Activated naive CD4-positive, alpha-beta T cell treated with anti-CD3 and anti-CD28 coated beads, Interleukin-2, amount 50 U/mL, for 16 hours (primary cell): ENCODE data around the gene PRKCE.
"Not testable (repeated sequence)": the region's sequence is repeated elsewhere in the genome, so short reads cannot be mapped to it uniquely, and the experiment has no call there.

ENCODE experiments used
- DNase-seq: peaks from one replicate; pipeline ENCODE4 v3.0.0-alpha.2; 2020

PRKCE gene

GRCh38 chr2:45844796-45845457 lies 193.5 kb downstream of the PRKCE start:
- no peak for DNase-seq

GRCh38 chr2:45845566-45845965 lies 194.1 kb downstream of the PRKCE start:
- DNase-seq = no peak

GRCh38 chr2:45849491-45850283 lies 198.2 kb downstream of the PRKCE start:
- no peak for DNase-seq

GRCh38 chr2:45850558-45850957 lies 199.1 kb downstream of the PRKCE start:
- no peak for DNase-seq

- no peak for DNase-seq
Measured at GRCh38 chr2:45851111-45851510, 199.6 kb downstream of the PRKCE start.

GRCh38 chr2:45851576-45852304 lies 200.3 kb downstream of the PRKCE start:
- DNase-seq = no peak

- no peak for DNase-seq
Measured at GRCh38 chr2:45852450-45853150, 201.1 kb downstream of the PRKCE start.

GRCh38 chr2:45855374-45855773 lies 203.9 kb downstream of the PRKCE start:
- no peak for DNase-seq

- DNase-seq = no peak
Measured at GRCh38 chr2:45856391-45857274, 205.2 kb downstream of the PRKCE start.

- no peak for DNase-seq
Measured at GRCh38 chr2:45857275-45857609, 205.8 kb downstream of the PRKCE start.

GRCh38 chr2:45857867-45858520 lies 206.5 kb downstream of the PRKCE start:
- DNase-seq = no peak

GRCh38 chr2:45858872-45859271 lies 207.4 kb downstream of the PRKCE start:
- DNase-seq = not testable (repeated sequence)

GRCh38 chr2:45859682-45860081 lies 208.2 kb downstream of the PRKCE start:
- DNase-seq = no peak

- DNase-seq = no peak
Measured at GRCh38 chr2:45860136-45861121, 209.0 kb downstream of the PRKCE start.

- no peak for DNase-seq
Measured at GRCh38 chr2:45862843-45863242, 211.4 kb downstream of the PRKCE start.

GRCh38 chr2:45864121-45864520 lies 212.6 kb downstream of the PRKCE start:
- DNase-seq = no peak

- no peak for DNase-seq
Measured at GRCh38 chr2:45867349-45867748, 215.9 kb downstream of the PRKCE start.

- no peak for DNase-seq
Measured at GRCh38 chr2:45867800-45868199, 216.3 kb downstream of the PRKCE start.

GRCh38 chr2:45869165-45869501 lies 217.7 kb downstream of the PRKCE start:
- no peak for DNase-seq

GRCh38 chr2:45871025-45871424 lies 219.6 kb downstream of the PRKCE start:
- no peak for DNase-seq

- no peak for DNase-seq
Measured at GRCh38 chr2:45871541-45871940, 220.1 kb downstream of the PRKCE start.
